GM12865 (cell line): ENCODE measurements around the gene APLN.

ENCODE experiments used
- DNase-seq: peaks from one replicate; pipeline ENCODE4 v3.0.0; 2010; ENCODE audit warnings: low read depth
- H3K4me3 ChIP-seq: 2 replicates; pipeline ENCODE4 v1.5.1; 2011; ENCODE audit warnings: mild to moderate bottlenecking, low read depth, low read length, control low read depth
- TF ChIP-seq, protein P1 (sequence below): IDR thresholded peaks from 2 replicates; pipeline ENCODE4 v1.5.1; 2011; ENCODE audit warnings: low read length, control low read depth, low read depth, inconsistent platforms; ENCODE audit not compliant: insufficient read depth; ENCODE audit errors: missing control alignments

The APLN gene

DNA sequence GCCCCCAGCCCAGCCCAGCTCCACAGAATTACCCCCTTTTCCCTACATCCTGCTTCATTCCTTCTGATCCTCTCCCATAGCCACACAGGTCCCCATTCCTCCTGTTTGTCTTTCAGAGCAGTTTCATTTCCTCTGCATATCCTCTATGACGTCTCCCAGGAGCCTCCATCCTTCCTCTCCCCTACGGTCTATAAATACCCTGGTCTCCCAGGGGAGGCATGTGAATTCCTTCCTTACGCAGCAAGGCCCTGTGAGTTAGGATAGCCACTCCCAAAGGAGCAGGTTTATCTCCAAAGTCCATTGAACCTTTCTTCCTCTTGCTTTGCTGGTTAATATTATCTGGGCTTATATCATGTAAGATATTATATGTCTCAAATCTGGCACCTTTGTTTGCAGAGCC lies 8.4 kb upstream of the APLN start:
- TF ChIP-seq, protein P1, sequence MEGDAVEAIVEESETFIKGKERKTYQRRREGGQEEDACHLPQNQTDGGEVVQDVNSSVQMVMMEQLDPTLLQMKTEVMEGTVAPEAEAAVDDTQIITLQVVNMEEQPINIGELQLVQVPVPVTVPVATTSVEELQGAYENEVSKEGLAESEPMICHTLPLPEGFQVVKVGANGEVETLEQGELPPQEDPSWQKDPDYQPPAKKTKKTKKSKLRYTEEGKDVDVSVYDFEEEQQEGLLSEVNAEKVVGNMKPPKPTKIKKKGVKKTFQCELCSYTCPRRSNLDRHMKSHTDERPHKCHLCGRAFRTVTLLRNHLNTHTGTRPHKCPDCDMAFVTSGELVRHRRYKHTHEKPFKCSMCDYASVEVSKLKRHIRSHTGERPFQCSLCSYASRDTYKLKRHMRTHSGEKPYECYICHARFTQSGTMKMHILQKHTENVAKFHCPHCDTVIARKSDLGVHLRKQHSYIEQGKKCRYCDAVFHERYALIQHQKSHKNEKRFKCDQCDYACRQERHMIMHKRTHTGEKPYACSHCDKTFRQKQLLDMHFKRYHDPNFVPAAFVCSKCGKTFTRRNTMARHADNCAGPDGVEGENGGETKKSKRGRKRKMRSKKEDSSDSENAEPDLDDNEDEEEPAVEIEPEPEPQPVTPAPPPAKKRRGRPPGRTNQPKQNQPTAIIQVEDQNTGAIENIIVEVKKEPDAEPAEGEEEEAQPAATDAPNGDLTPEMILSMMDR: no peak
- DNase-seq: no peak

DNA sequence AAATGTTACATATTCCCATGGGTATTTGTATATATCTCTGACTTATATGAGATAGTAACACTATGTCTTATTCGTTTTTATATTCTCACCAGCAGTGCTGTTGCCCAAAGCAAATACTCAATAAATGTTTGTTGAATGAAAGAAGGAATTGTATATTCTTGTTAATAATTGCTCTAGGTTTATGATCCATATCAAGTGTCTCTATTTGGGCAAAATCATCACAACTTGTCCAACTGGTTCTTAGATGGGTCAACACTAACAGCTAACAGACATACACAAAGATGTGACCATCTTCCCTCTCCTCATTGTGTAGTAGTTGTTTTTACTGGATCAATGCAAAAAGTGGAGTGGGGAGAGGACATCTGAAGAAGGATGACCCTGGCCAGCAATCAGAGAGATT lies 6.6 kb upstream of the APLN start:
- DNase-seq: no peak
- TF ChIP-seq, protein P1: no peak
- no peak overlapping the region for H3K4me3 ChIP-seq

More for the DNA sequence above, 8.4 kb upstream of the APLN start:
- H3K4me3 ChIP-seq: no peak overlapping the region

DNA sequence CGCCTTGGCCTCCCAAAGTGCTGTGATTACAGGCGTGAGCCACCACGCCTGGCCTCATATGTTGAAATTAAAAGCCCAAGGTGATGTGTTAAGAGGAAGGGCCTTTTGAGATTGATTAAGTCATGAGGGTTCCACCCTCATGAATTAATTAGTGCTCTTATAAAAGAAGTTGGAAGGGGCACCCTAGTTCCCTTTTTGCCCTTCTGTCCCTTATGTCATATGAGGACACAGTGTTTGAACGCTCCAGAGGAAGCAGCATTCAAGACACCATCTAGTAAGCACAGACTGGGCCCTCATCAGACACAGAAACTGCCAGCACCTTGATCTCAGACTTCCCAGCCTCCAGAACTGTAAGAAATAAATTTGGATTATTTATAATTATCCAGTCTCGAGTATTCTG lies 5.1 kb upstream of the APLN start:
- no peak overlapping the region for H3K4me3 ChIP-seq
- no peak for DNase-seq
- TF ChIP-seq, protein P1: no peak

DNA sequence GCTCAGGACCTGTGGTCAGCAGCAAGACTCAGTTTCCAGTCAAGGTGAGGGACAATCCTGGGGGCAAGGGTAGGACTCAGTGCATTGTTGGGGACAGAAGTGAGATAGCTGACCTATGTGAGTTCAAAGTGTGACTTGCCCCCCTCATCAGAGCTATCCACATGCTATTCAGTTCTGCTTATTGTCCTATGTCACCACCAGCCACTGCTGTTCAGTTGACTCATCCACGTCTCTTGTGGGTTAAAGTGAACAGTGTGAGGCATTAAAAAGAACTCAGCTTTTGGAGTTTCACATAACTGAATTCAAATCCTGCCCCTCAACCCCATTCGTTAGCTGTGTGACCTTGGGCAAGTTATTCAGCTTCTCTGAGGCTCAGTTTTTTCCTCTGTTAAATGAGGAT lies 4.4 kb upstream of the APLN start:
- no peak for DNase-seq
- H3K4me3 ChIP-seq: no peak overlapping the region
- TF ChIP-seq, protein P1: no peak

DNA sequence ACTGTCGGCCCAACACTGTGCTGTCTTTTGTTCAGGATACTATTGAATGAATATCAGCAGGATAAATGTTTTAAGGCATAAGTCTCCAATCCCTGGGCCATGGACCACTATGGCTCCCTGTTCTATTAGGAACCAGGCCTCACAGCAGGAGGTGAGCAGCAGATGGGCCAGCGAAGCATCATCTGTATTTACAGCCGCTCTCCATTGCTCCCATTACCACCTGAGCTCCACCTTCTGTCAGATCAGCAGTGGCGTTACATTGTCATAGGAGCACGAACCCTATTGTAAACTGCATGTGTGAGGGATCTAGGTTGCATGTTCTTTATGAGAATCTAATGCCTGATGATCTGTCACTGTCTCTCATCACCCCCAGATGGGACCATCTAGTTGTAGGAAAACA lies 3.7 kb upstream of the APLN start:
- DNase-seq: no peak
- TF ChIP-seq, protein P1: no peak
- H3K4me3 ChIP-seq: no peak overlapping the region

DNA sequence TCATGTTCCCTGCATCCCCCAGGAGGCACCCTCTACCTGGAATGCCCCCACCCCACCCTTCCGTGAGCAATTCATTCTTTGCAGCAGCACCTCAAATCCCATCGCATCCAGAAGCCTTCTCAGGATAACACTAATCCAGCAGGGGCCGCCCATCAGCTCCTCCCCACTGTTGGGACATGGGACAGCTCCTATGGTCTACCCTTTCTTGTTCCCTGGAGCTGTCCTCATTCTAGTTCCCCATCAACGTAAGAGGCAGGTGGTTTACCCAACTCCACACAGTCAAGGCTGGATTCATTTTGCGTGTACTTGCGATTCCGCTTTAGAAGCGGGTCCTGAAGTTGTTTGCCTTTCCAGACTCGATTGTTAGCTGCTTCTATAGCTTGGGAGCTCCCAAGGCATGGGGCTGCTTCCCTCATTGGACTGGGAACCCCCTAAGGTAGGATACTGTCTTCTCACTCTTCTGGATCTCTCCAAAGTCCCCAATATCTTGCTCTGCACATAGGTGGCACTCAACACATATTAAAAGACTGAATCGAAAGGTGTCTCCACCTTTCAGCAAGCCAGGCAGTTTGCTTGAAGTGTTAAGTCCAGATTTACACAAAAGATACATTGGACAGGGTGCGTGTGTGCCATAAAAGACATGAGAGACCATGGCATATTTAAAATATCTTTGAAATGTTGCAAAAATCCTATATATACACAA lies 942 bp upstream of the APLN start:
- H3K4me3 ChIP-seq: no peak overlapping the region
- TF ChIP-seq, protein P1: peak; percentile 16
- peak; percentile 16 for DNase-seq
